Adipocyte (in vitro differentiated cells): Measurements from ENCODE around the gene CBR4.
"Not testable (repeated sequence)": the region's sequence is repeated elsewhere in the genome, so short reads cannot be mapped to it uniquely, and the experiment has no call there.

Source experiments
- DNase-seq: peaks from one replicate; pipeline ENCODE4 v3.0.0-alpha.2; 2015; ENCODE audit warnings: low read depth
- H3K27me3 ChIP-seq: replicated peaks from 2 replicates; pipeline ENCODE4 v1.7.0; 2013; ENCODE audit warnings: mild to moderate bottlenecking, low read length, moderate library complexity; ENCODE audit not compliant: control insufficient read depth, insufficient read depth
- H3K36me3 ChIP-seq: 2 replicates; pipeline ENCODE4 v1.7.0; 2013; ENCODE audit warnings: low read length, mild to moderate bottlenecking, moderate library complexity; ENCODE audit not compliant: control insufficient read depth, insufficient read depth, severe bottlenecking
- H3K4me1 ChIP-seq: 2 replicates; pipeline ENCODE4 v1.7.0; 2013; ENCODE audit warnings: mild to moderate bottlenecking, low read length, moderate library complexity; ENCODE audit not compliant: control insufficient read depth, insufficient read depth
- H3K4me3 ChIP-seq: 2 replicates; pipeline ENCODE4 v1.7.0; 2013; ENCODE audit warnings: mild to moderate bottlenecking, low read length, moderate library complexity
- H3K9ac ChIP-seq: 2 replicates; pipeline ENCODE4 v1.7.0; 2013; ENCODE audit warnings: mild to moderate bottlenecking, low read length, moderate library complexity
- H3K9me3 ChIP-seq: 2 replicates; pipeline ENCODE4 v1.7.0; 2013; ENCODE audit warnings: mild to moderate bottlenecking, low read length, moderate library complexity; ENCODE audit not compliant: control insufficient read depth

The CBR4 gene

DNA sequence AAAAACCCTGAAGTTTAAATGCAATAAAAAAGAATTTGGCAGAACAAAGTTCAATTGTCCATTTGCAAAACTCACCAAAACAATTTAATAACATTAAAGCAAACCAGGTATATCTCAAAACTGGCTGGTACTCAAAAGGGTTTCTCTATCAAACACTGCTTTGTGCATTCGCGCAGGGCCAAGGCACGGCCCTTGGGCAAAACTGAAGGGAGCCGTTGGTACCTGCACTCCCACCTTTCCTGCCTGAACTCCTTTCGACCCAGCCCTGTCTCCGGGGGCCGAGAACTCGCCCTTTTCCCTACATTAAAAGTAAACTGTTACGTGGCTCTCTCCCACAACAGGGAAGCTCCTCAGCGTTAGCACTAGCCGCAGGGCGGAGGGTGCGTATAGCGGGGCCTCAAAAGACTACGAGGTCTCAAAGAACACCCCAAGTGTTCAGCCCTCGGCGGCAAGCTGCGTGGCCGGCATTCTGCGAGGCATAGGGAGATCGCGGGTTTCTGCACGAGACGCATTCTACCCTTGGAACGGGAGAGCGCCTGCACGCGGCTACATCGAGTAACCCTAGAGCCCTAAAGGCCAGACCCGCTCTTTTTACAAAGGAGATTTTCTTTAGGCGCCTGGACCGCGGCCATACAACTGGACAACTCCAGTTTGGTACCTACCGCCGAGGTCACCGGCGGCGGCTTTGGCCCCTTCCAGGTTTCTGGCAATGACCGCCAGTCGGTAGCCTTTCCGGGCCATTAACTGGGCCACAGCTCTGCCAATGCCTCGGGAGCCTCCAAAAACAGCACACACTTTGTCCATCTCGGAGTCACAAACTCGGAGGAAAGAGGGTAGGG lies 550 bp downstream of the CBR4 start:
- peak; percentile 71 for DNase-seq
- Histone ChIP-seq H3K36me3 (peaks cover 2% of the 10 kb centered on the region), H3K27me3 (no peaks in the 10 kb centered on the region), H3K9ac (peak overlapping the region; percentile 97), H3K9me3 (no peaks in the 10 kb centered on the region), H3K4me1 (peaks cover 60% of the 10 kb centered on the region), H3K4me3 (peak overlapping the region; percentile 98)

- H3K9ac ChIP-seq = peak overlapping the region; percentile 26
- H3K4me3 ChIP-seq = no peak overlapping the region
- peaks cover 34% of the 10 kb centered on the region for H3K36me3 ChIP-seq
- H3K4me1 ChIP-seq = peaks cover 43% of the 10 kb centered on the region
- peak; percentile 60 for DNase-seq
- no peaks in the 10 kb centered on the region for H3K9me3 ChIP-seq
- no peaks in the 10 kb centered on the region for H3K27me3 ChIP-seq
These were observed 4.5 kb downstream of the CBR4 start for GRCh38 chr4:169005453-169006099.

- H3K36me3 ChIP-seq = peaks cover 61% of the 10 kb centered on the region
- no peak overlapping the region for H3K4me3 ChIP-seq
- no peaks in the 10 kb centered on the region for H3K9me3 ChIP-seq
- H3K27me3 ChIP-seq = no peaks in the 10 kb centered on the region
- no peak for DNase-seq
- peaks cover 2% of the 10 kb centered on the region for H3K4me1 ChIP-seq
- peak overlapping the region; percentile 25 for H3K9ac ChIP-seq
These were observed 9.7 kb downstream of the CBR4 start for GRCh38 chr4:169000315-169000714.

DNA sequence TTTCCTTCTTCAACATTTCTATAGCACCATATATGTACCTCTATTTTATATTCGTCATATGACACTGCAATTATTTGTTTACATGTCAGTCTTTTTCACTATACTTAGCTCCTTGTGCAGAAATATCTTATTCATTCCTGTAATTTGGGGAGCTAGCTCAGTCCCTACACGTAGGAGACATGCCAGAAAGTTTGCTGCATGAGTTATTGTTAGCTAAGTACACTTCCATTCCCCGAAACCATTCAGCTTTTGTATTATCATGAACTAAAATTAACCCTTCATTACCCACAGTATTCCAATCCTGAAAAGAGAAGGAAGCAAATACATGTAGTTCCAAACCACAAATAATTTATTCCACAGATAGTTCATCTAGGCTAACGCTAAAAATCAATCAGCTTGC lies 10.2 kb downstream of the CBR4 start:
- peaks cover 63% of the 10 kb centered on the region for H3K36me3 ChIP-seq
- no peak for DNase-seq

DNA sequence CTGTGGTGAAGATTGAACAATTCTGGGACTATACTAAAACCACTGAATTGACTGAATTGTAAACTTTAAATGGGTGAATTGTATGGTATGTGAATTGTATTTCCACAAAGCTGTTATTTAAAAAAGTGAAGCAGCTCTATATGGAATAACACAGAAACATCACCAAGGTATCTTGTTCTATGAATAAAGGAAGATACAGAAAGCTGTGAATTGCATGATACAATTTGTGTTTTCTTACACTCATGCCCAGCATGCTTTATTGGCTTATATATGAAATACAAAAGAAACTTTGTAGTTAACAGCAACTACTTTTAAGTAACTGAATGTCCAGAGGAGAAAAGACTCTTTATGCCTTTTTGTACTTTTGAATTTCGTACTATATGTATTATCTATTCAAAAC lies 11.5 kb downstream of the CBR4 start:
- no peak for DNase-seq
- Histone ChIP-seq H3K9me3 (no peaks in the 10 kb centered on the region), H3K36me3 (peaks cover 59% of the 10 kb centered on the region), H3K4me3 (no peak overlapping the region), H3K27me3 (no peaks in the 10 kb centered on the region), H3K9ac (no peak overlapping the region), H3K4me1 (peaks cover under 1% of the 10 kb centered on the region)

More for the DNA sequence above, 10.2 kb downstream of the CBR4 start:
- Histone ChIP-seq H3K4me3 (no peak overlapping the region), H3K27me3 (no peaks in the 10 kb centered on the region), H3K9me3 (no peaks in the 10 kb centered on the region), H3K9ac (no peak overlapping the region), H3K4me1 (no peaks in the 10 kb centered on the region)

DNA sequence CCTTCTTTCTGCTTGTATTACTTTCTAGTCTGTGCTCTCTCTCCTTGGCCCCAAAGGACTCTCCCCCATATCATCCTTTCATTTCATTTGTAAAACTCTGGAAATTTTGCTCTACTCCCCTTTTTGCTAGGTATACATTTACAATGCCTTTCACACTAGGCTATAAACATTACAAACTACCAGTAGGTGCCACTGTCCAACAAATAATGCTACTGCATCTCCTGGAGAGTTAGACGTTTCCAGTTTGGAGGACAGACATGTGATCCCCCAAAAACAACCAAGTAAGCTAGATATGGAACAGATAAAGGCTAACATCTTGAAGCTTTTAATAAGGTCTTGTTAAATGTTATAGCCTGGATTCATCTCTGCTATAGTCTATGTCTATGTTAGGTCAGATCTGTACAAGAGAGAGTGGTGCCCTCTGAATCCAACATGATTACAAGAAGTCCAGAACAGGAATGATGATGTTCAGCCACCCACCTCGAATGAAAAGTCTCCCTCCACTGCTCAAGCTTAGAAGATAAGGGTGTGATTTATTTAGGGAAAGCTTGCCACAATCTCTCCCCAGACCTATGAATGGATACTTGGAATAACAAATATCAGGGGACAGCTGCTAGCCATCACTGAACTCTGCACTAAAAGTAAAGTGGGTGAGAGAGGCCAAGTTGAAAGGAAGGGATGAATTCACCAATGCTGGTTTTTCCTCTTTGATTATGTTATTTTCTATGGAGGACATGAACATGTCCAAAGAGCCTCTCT lies 14.3 kb downstream of the CBR4 start:
- peak; percentile 45 for DNase-seq

GRCh38 chr4:168994958-168995357 lies 15.1 kb downstream of the CBR4 start:
- Histone ChIP-seq H3K27me3 (no peaks in the 10 kb centered on the region), H3K36me3 (peaks cover 39% of the 10 kb centered on the region), H3K4me1 (peaks cover 12% of the 10 kb centered on the region), H3K4me3 (no peak overlapping the region), H3K9ac (no peak overlapping the region), H3K9me3 (no peaks in the 10 kb centered on the region)
- DNase-seq = no peak

More for the DNA sequence above, 14.3 kb downstream of the CBR4 start:
- Histone ChIP-seq H3K4me1 (peaks cover 12% of the 10 kb centered on the region), H3K9ac (no peak overlapping the region), H3K4me3 (no peak overlapping the region), H3K36me3 (peaks cover 39% of the 10 kb centered on the region), H3K9me3 (no peaks in the 10 kb centered on the region), H3K27me3 (no peaks in the 10 kb centered on the region)

DNA sequence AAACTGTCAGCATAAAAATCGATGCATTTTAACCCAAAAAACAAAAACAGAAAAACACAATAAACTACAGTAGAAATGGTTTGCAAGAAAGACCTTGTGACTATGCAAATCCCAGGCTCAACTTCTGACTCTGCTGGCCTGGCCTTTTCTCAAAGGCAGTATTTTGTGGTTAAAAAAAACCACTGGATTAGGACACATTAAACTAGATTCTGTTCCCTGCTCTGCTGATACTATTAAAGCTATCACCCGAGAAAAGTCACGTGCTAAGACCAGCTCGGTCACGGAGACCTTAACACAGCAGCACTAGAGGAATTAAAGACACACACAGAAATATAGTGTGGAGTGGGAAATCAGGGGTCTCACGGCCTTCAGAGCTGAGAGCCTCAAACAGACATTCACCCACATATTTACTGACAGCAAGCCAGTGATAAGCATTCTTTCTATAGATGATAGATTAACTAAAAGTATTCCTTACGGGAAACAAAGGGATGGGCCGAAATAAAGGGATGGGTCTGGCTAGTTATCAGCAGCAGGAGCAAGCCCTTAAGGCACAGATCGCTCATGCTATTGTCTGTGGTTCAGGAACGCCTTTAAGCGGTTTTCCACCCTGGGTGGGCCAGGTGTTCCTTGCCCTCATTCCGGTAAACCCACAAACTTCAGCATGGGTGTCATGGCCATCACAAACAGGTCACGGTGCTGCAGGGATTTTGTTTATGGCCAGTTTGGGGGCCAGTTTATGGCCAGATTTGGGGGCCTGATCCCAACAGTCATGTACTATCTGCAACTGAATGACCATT lies 16.1 kb downstream of the CBR4 start:
- Histone ChIP-seq H3K36me3 (peaks cover 41% of the 10 kb centered on the region), H3K27me3 (no peaks in the 10 kb centered on the region), H3K4me1 (peaks cover 12% of the 10 kb centered on the region), H3K9ac (peak overlapping the region; percentile 7), H3K9me3 (no peaks in the 10 kb centered on the region), H3K4me3 (no peak overlapping the region)
- DNase-seq = peak; percentile 31

DNA sequence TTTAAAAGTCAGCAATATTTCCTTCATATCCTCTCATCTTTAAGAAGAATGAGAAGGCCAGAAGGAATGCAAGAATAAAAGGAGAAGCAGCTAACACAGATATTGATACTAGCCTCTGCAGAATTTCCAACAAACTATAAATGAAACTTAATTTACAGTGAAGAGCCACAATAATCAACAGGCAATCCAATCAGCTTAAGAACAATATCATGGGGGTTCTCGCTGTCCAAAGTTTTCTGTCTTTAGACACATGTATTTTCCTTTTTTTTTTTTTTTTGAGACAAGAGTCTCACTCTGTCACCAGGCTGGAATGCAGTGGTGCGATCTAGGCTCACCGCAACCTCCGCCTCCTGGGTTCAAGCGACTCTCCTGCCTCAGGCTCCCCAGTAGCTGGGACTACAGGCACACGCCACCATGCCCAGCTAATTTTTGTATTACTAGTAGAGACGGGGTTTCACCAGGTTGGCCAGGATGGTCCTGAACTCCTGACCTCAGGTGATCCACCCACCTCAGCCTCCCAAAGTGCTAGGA lies 17.0 kb downstream of the CBR4 start:
- peaks cover 40% of the 10 kb centered on the region for H3K36me3 ChIP-seq
- not testable (repeated sequence) for H3K9ac ChIP-seq, H3K27me3 ChIP-seq, H3K9me3 ChIP-seq, H3K4me3 ChIP-seq
- peaks cover 12% of the 10 kb centered on the region for H3K4me1 ChIP-seq
- peak; percentile 31 for DNase-seq

GRCh38 chr4:168981942-168982341 lies 28.1 kb downstream of the CBR4 start:
- Histone ChIP-seq H3K4me1 (peaks cover 7% of the 10 kb centered on the region), H3K4me3 (no peak overlapping the region), H3K36me3 (peaks cover 66% of the 10 kb centered on the region), H3K9me3 (peaks cover 15% of the 10 kb centered on the region), H3K9ac (no peak overlapping the region), H3K27me3 (no peaks in the 10 kb centered on the region)
- DNase-seq = no peak
